HCT116 (cell line): ENCODE data around the gene ADGRG6. TPM values are rescaled to one million over a fixed set of nuclear protein-coding genes. Genes with fewer than 3 reads are reported as not detected.

Experiments
- ATAC-seq: fragments of 200-7000 bp; cut with Tn5 transposase; 2 replicates; pipeline ENCODE4 v1.9.1; 2020; ENCODE audit warnings: mild to moderate bottlenecking, moderate library complexity
- BruUV-seq: library from RNA; stranded (reverse); fragments of 400-500 nt; replicated peaks from 2 replicates; lab custom pipeline; 2021; lab: Mats Ljungman, UMichigan
- CTCF ChIA-PET: fragments of 300-600 bp; sonication (Branson Sonifier 250); formaldehyde crosslinking; loops from one replicate; lab custom pipeline; 2021; ENCODE audit warnings: antibody characterized with exemption; lab: Charles Lee
- POLR2A ChIA-PET: fragments of 300-600, 350-600 bp; sonication (Branson Sonifier 250); formaldehyde crosslinking; loops from one replicate; lab custom pipeline; 2021; ENCODE audit warnings: antibody characterized with exemption; lab: Charles Lee
- RAD21 ChIA-PET, 2 experiments: fragments of 300-600 bp; sonication (Branson Sonifier 250); formaldehyde crosslinking; loops; one replicate each; lab custom pipeline; 2023; ENCODE audit warnings: low total read pairs in 2 of 2; ENCODE audit not compliant: uncharacterized antibody in 2 of 2, unreplicated experiment in 2 of 2, low non-redundant PET in 1 of 2; lab: Charles Lee
- DNase-seq: peaks from one replicate; pipeline ENCODE4 v3.0.0-alpha.2; 2010; ENCODE audit warnings: low read depth, low spot score
- H2AFZ ChIP-seq: fragments of 200-600 bp; shearing (Covaris generic), sonication (generic); 2 replicates; pipeline ENCODE4 v1.6.1; 2017; ENCODE audit warnings: low read depth, mixed run types, mixed read lengths, antibody characterized with exemption, low read length; ENCODE audit not compliant: poor library complexity, severe bottlenecking
- H3K27ac ChIP-seq: 2 replicates; pipeline ENCODE4 v1.5.1; 2012; ENCODE audit warnings: low read depth, low read length
- H3K27me3 ChIP-seq: fragments of 200-600 bp; sonication (generic); 2 replicates; pipeline ENCODE4 v1.6.1; 2016; ENCODE audit warnings: mixed run types, low read length, mixed read lengths; ENCODE audit not compliant: insufficient read depth
- H3K36me3 ChIP-seq, 2 experiments: fragments of 200-500 bp in 1 of 2; fragments of 200-600 bp in 1 of 2; sonication (Bioruptor generic) in 1 of 2; sonication (generic) in 1 of 2; 2 replicates each; pipeline versions ENCODE4 v1.5.1 to v1.6.1; 2014 to 2016; ENCODE audit warnings: low read length in 2 of 2, inconsistent platforms in 1 of 2, mixed read lengths in 1 of 2, mixed run types in 1 of 2; ENCODE audit not compliant: insufficient read depth in 2 of 2, control insufficient read depth in 1 of 2
- H3K4me1 ChIP-seq, 2 experiments: fragments of 200-600 bp in 1 of 2; sonication (generic) in 1 of 2; 2 replicates each; pipeline versions ENCODE4 v1.5.1 to v1.6.1; 2012 to 2017; ENCODE audit warnings: low read length in 2 of 2, inconsistent platforms in 1 of 2, mild to moderate bottlenecking in 1 of 2, mixed read lengths in 1 of 2, mixed run types in 1 of 2, moderate library complexity in 1 of 2; ENCODE audit not compliant: insufficient read depth in 2 of 2, control insufficient read depth in 1 of 2
- H3K4me2 ChIP-seq: fragments of 200-600 bp; sonication (generic); 2 replicates; pipeline ENCODE4 v1.6.1; 2017; ENCODE audit warnings: mixed run types, low read length, mixed read lengths
- H3K4me3 ChIP-seq, 2 experiments: fragments of 200-600 bp in 1 of 2; sonication (generic) in 1 of 2; replicated peaks in 1 of 2; 2 replicates each; pipeline ENCODE4 v1.5.1; 2011 to 2016; ENCODE audit warnings: low read length in 2 of 2, control low read depth in 1 of 2, low read depth in 1 of 2, mild to moderate bottlenecking in 1 of 2, mixed read lengths in 1 of 2, mixed run types in 1 of 2
- H3K79me2 ChIP-seq: fragments of 200-600 bp; sonication (generic); 2 replicates; pipeline ENCODE4 v1.6.1; 2017; ENCODE audit warnings: mild to moderate bottlenecking, mixed run types, low read length, moderate library complexity, mixed read lengths; ENCODE audit not compliant: insufficient read depth
- H3K9ac ChIP-seq: fragments of 200-600 bp; sonication (generic); 2 replicates; pipeline ENCODE4 v1.6.1; 2016; ENCODE audit warnings: low read length, mixed read lengths
- H3K9me2 ChIP-seq: fragments of 200-600 bp; sonication (generic), shearing (Covaris generic); 2 replicates; pipeline ENCODE4 v1.6.1; 2017; ENCODE audit warnings: mixed run types, mild to moderate bottlenecking, moderate library complexity; ENCODE audit not compliant: insufficient read depth
- H3K9me3 ChIP-seq, 2 experiments: fragments of 200-500 bp in 1 of 2; fragments of 200-600 bp in 1 of 2; sonication (Bioruptor generic) in 1 of 2; sonication (generic) in 1 of 2; 2 replicates each; pipeline ENCODE4 v1.6.1; 2014 to 2017; ENCODE audit warnings: low read length in 2 of 2, mixed read lengths in 2 of 2, inconsistent platforms in 1 of 2, low read depth in 1 of 2, mild to moderate bottlenecking in 1 of 2, mixed run types in 1 of 2, moderate library complexity in 1 of 2; ENCODE audit not compliant: control insufficient read depth in 1 of 2, insufficient read depth in 1 of 2
- H4K20me1 ChIP-seq: fragments of 200-600 bp; sonication (generic), shearing (Covaris generic); 2 replicates; pipeline ENCODE4 v1.6.1; 2017; ENCODE audit warnings: mixed run types, mild to moderate bottlenecking, moderate library complexity; ENCODE audit not compliant: insufficient read depth
- CBX3 ChIP-seq: IDR thresholded peaks from 2 replicates; pipeline ENCODE4 v1.6.1; 2012; ENCODE audit warnings: low read depth
- EGR1 ChIP-seq: IDR thresholded peaks from 2 replicates; pipeline ENCODE4 v1.6.1; 2012; ENCODE audit warnings: low read depth
- EZH2 ChIP-seq: fragments of 200-600 bp; sonication (generic); IDR thresholded peaks from 2 replicates; pipeline ENCODE4 v1.6.1; 2017; ENCODE audit warnings: antibody characterized with exemption, mixed run types
- EZH2phosphoT487 ChIP-seq: fragments of 200-600 bp; IDR thresholded peaks from 2 replicates; pipeline ENCODE4 v1.6.1; 2018; ENCODE audit warnings: antibody characterized with exemption, borderline replicate concordance
- JUND ChIP-seq: IDR thresholded peaks from 2 replicates; pipeline ENCODE4 v1.6.1; 2012
- POLR2A ChIP-seq: IDR thresholded peaks from 2 replicates; pipeline ENCODE4 v1.7.0; 2011; ENCODE audit warnings: borderline replicate concordance; ENCODE audit not compliant: insufficient read depth, insufficient read length; ENCODE audit errors: extremely low read depth
- RAD21 ChIP-seq: IDR thresholded peaks from 2 replicates; pipeline ENCODE4 v1.6.1; 2012; ENCODE audit warnings: low read depth, mild to moderate bottlenecking
- SP1 ChIP-seq: IDR thresholded peaks from 2 replicates; pipeline ENCODE4 v1.6.1; 2012; ENCODE audit warnings: low read depth
- ZFX ChIP-seq: fragments of 450-650 bp; IDR thresholded peaks from 2 replicates; pipeline ENCODE4 v1.6.1; 2017
- ZNF274 ChIP-seq: fragments of 200-500 bp; sonication (Bioruptor generic); IDR thresholded peaks from 2 replicates; pipeline ENCODE4 v1.6.1; 2014; ENCODE audit warnings: mild to moderate bottlenecking, low read depth, low read length, inconsistent platforms
- intact Hi-C: fragments of 100-400 bp; cut with micrococcal nuclease; formaldehyde crosslinking; loops from 2 replicates; pipeline ENCODE4 v1.10.0; 2022
- total RNA-seq: library from RNA; stranded (reverse); gene quantifications from one replicate; pipeline ENCODE4 v1.2.1, GENCODE V29; 2021; ENCODE audit not compliant: unreplicated experiment
- TF ChIP-seq, protein P1 (sequence below): IDR thresholded peaks from 2 replicates; pipeline ENCODE4 v1.6.1; 2012
- TF ChIP-seq, protein P2 (sequence below): IDR thresholded peaks from 2 replicates; pipeline ENCODE4 v1.6.1; 2012; ENCODE audit warnings: low read depth
- TF ChIP-seq, protein P3 (sequence below): IDR thresholded peaks from 2 replicates; pipeline ENCODE4 v1.6.1; 2012

ADGRG6 gene
- total RNA-seq, 1 experiment from 2014 or later: 67.9 TPM

DNA sequence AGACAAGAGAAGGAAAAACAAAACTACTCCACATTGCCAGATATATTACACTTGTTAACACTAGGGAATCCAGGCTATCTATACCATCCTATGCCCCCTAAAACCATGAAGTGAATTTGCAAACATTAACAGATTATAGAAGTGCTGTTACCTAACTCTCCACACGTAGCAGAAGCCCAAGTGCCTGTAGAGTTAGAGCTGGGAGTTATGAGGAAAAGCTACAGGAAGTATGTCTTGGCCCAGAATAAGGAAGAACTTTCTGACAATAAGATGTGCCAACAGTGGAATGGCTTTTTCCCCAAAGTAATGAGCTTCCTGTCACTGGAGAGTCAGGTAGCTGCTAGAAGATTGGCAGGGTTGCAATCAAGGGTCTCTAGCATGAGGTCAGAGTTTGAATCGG is 32.5 kb downstream of the ADGRG6 start:
- intact Hi-C loops: no loop called here
- Histone ChIP-seq H3K9ac (no peak overlapping the region), H3K27ac (no peak overlapping the region; the same call in 1 of the 2 replicates), H3K4me2 (no peak overlapping the region), H3K4me3 (no peak overlapping the region), H3K4me1 (peaks cover 23 to 43% of the 10 kb centered on the region in 2 experiments), H4K20me1 (no peaks in the 10 kb centered on the region), H3K36me3 (no peaks in the 10 kb centered on the region), H2AFZ (no peak overlapping the region), H3K79me2 (peaks cover 58% of the 10 kb centered on the region), H3K9me3 (no peaks in the 10 kb centered on the region), H3K27me3 (no peaks in the 10 kb centered on the region), H3K9me2 (no peaks in the 10 kb centered on the region)
- ATAC-seq: no peak
- no peak for DNase-seq
- TF ChIP-seq ZNF274 (no peak), EZH2phosphoT487 (no peak), POLR2A (no peak), RAD21 (no peak), EZH2 (no peak), ZFX (no peak), CBX3 (no peak), JUND (no peak), EGR1 (no peak), SP1 (no peak)
- TF ChIP-seq, protein P1, sequence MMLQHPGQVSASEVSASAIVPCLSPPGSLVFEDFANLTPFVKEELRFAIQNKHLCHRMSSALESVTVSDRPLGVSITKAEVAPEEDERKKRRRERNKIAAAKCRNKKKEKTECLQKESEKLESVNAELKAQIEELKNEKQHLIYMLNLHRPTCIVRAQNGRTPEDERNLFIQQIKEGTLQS: no peak
- TF ChIP-seq, protein P2, sequence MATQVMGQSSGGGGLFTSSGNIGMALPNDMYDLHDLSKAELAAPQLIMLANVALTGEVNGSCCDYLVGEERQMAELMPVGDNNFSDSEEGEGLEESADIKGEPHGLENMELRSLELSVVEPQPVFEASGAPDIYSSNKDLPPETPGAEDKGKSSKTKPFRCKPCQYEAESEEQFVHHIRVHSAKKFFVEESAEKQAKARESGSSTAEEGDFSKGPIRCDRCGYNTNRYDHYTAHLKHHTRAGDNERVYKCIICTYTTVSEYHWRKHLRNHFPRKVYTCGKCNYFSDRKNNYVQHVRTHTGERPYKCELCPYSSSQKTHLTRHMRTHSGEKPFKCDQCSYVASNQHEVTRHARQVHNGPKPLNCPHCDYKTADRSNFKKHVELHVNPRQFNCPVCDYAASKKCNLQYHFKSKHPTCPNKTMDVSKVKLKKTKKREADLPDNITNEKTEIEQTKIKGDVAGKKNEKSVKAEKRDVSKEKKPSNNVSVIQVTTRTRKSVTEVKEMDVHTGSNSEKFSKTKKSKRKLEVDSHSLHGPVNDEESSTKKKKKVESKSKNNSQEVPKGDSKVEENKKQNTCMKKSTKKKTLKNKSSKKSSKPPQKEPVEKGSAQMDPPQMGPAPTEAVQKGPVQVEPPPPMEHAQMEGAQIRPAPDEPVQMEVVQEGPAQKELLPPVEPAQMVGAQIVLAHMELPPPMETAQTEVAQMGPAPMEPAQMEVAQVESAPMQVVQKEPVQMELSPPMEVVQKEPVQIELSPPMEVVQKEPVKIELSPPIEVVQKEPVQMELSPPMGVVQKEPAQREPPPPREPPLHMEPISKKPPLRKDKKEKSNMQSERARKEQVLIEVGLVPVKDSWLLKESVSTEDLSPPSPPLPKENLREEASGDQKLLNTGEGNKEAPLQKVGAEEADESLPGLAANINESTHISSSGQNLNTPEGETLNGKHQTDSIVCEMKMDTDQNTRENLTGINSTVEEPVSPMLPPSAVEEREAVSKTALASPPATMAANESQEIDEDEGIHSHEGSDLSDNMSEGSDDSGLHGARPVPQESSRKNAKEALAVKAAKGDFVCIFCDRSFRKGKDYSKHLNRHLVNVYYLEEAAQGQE: no peak
- TF ChIP-seq, protein P3, sequence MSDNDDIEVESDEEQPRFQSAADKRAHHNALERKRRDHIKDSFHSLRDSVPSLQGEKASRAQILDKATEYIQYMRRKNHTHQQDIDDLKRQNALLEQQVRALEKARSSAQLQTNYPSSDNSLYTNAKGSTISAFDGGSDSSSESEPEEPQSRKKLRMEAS: no peak
- RAD21 ChIA-PET: interaction anchor here in 1 of 2 experiments (0.5 kb wide), 1 partner anchor 249 kb away, joined by 3 read pairs; no protein-coding TSS in a partner anchor
- POLR2A ChIA-PET: no interaction called here
- CTCF ChIA-PET: no interaction called here
- BruUV-seq: no TSS peak
